Measurements from ENCODE around the gene CAMTA1. TPM values are rescaled to one million over a fixed set of nuclear protein-coding genes. Genes with fewer than 3 reads are reported as not detected.
A peak's percentile ranks its signal among the peaks of the same experiment; 100 is the strongest.

Gene CAMTA1
- total RNA-seq, 1 donor from 2014 or later, result 81.6 TPM

- H3K36me3 Mint-ChIP-seq (ENCODE audit: unreplicated experiment), result no peaks in the 10 kb centered on the region
- TF ChIP-seq CTCF (IDR thresholded peaks at IDR 0.05), result no peak
- H3K4me3 Mint-ChIP-seq (ENCODE audit: unreplicated experiment), result no peak overlapping the region
- no peak for DNase-seq (ENCODE audit: extremely low spot score, unreplicated experiment)
- H3K9me3 Mint-ChIP-seq (ENCODE audit: unreplicated experiment), result no peaks in the 10 kb centered on the region
- no peaks in the 10 kb centered on the region for H3K4me1 Mint-ChIP-seq (ENCODE audit: unreplicated experiment)
- no peak overlapping the region for H3K27ac Mint-ChIP-seq (ENCODE audit: unreplicated experiment)
- H3K27me3 Mint-ChIP-seq (ENCODE audit: unreplicated experiment), result no peaks in the 10 kb centered on the region
These were observed 975.0 kb downstream of the CAMTA1 start for GRCh38 chr1:7760245-7760644.

- Mint-ChIP-seq H3K27ac (ENCODE audit: unreplicated experiment) (no peak overlapping the region), H3K4me1 (ENCODE audit: unreplicated experiment) (no peaks in the 10 kb centered on the region), H3K4me3 (ENCODE audit: unreplicated experiment) (no peak overlapping the region), H3K27me3 (ENCODE audit: unreplicated experiment) (no peaks in the 10 kb centered on the region), H3K9me3 (ENCODE audit: unreplicated experiment) (no peaks in the 10 kb centered on the region), H3K36me3 (ENCODE audit: unreplicated experiment) (no peaks in the 10 kb centered on the region)
- no peak for DNase-seq (ENCODE audit: extremely low spot score, unreplicated experiment)
- TF ChIP-seq CTCF (IDR thresholded peaks at IDR 0.05), result no peak
These were observed 975.8 kb downstream of the CAMTA1 start for GRCh38 chr1:7761103-7761502.

GRCh38 chr1:7767176-7767575 lies 981.9 kb downstream of the CAMTA1 start:
- H3K27ac Mint-ChIP-seq (ENCODE audit: unreplicated experiment), result no peak overlapping the region
- H3K4me1 Mint-ChIP-seq (ENCODE audit: unreplicated experiment), result peaks cover 12% of the 10 kb centered on the region
- no peaks in the 10 kb centered on the region for H3K9me3 Mint-ChIP-seq (ENCODE audit: unreplicated experiment)
- no peaks in the 10 kb centered on the region for H3K27me3 Mint-ChIP-seq (ENCODE audit: unreplicated experiment)
- H3K36me3 Mint-ChIP-seq (ENCODE audit: unreplicated experiment), result no peaks in the 10 kb centered on the region
- no peak for DNase-seq (ENCODE audit: extremely low spot score, unreplicated experiment)
- TF ChIP-seq CTCF (IDR thresholded peaks at IDR 0.05), result no peak
- no peak overlapping the region for H3K4me3 Mint-ChIP-seq (ENCODE audit: unreplicated experiment)

GRCh38 chr1:7768583-7768982 lies 983.3 kb downstream of the CAMTA1 start:
- Mint-ChIP-seq H3K4me1 (ENCODE audit: unreplicated experiment) (peaks cover 24% of the 10 kb centered on the region), H3K36me3 (ENCODE audit: unreplicated experiment) (peaks cover 7% of the 10 kb centered on the region), H3K9me3 (ENCODE audit: unreplicated experiment) (no peaks in the 10 kb centered on the region), H3K4me3 (ENCODE audit: unreplicated experiment) (no peak overlapping the region), H3K27me3 (ENCODE audit: unreplicated experiment) (no peaks in the 10 kb centered on the region), H3K27ac (ENCODE audit: unreplicated experiment) (no peak overlapping the region)
- TF ChIP-seq CTCF (IDR thresholded peaks at IDR 0.05), result no peak
- no peak for DNase-seq (ENCODE audit: extremely low spot score, unreplicated experiment)

GRCh38 chr1:7769673-7770412 lies 984.6 kb downstream of the CAMTA1 start:
- Mint-ChIP-seq H3K9me3 (ENCODE audit: unreplicated experiment) (no peaks in the 10 kb centered on the region), H3K36me3 (ENCODE audit: unreplicated experiment) (peaks cover 14% of the 10 kb centered on the region), H3K27me3 (ENCODE audit: unreplicated experiment) (no peaks in the 10 kb centered on the region), H3K27ac (ENCODE audit: unreplicated experiment) (no peak overlapping the region), H3K4me3 (ENCODE audit: unreplicated experiment) (peak overlapping the region; percentile 33), H3K4me1 (ENCODE audit: unreplicated experiment) (peaks cover 25% of the 10 kb centered on the region)
- DNase-seq (ENCODE audit: extremely low spot score, unreplicated experiment), result no peak
- no peak for TF ChIP-seq CTCF (IDR thresholded peaks at IDR 0.05)
